ENCODE results near the gene DRD3.

Gene DRD3

GRCh38 chr3:114092151-114093015, 86.5 kb downstream of the DRD3 start:
- H3K4me1 ChIP-seq = no peaks in the 10 kb centered on the region
- no peak overlapping the region for H3K9ac ChIP-seq
- H3K79me2 ChIP-seq = no peaks in the 10 kb centered on the region
- TF ChIP-seq CTCF (IDR thresholded peaks at IDR 0.05) = no peak
- H3K27me3 ChIP-seq (ENCODE audit: control insufficient read depth, insufficient read depth, low read length) = no peaks in the 10 kb centered on the region
- peak overlapping the region; percentile 31 for H3K27ac ChIP-seq
- H3K4me2 ChIP-seq (ENCODE audit: low read length) = peak overlapping the region; percentile 19
- no peaks in the 10 kb centered on the region for H3K9me3 ChIP-seq (ENCODE audit: control insufficient read depth, low read length)
- H3K36me3 ChIP-seq (ENCODE audit: control insufficient read depth, insufficient read depth, low read length) = no peaks in the 10 kb centered on the region
- peak overlapping the region; percentile 65 for H2AFZ ChIP-seq
- H3K4me3 ChIP-seq (ENCODE audit: low read depth, low read length) = peak overlapping the region; percentile 22

GRCh38 chr3:114089675-114090074, 89.2 kb downstream of the DRD3 start:
- TF ChIP-seq CTCF (IDR thresholded peaks at IDR 0.05) = no peak
- Histone ChIP-seq H3K36me3 (ENCODE audit: control insufficient read depth, insufficient read depth, low read length) (no peaks in the 10 kb centered on the region), H3K27me3 (ENCODE audit: control insufficient read depth, insufficient read depth, low read length) (no peaks in the 10 kb centered on the region)

GRCh38 chr3:114086356-114086755, 92.5 kb downstream of the DRD3 start:
- Histone ChIP-seq H3K27ac (no peak overlapping the region), H2AFZ (no peak overlapping the region), H3K9ac (no peak overlapping the region), H3K36me3 (ENCODE audit: control insufficient read depth, insufficient read depth, low read length) (no peaks in the 10 kb centered on the region), H3K4me3 (ENCODE audit: low read depth, low read length) (no peak overlapping the region), H3K4me1 (no peaks in the 10 kb centered on the region), H3K4me2 (ENCODE audit: low read length) (no peak overlapping the region), H3K79me2 (no peaks in the 10 kb centered on the region), H3K9me3 (ENCODE audit: control insufficient read depth, low read length) (no peaks in the 10 kb centered on the region), H3K27me3 (ENCODE audit: control insufficient read depth, insufficient read depth, low read length) (no peaks in the 10 kb centered on the region)
- no peak for TF ChIP-seq CTCF (IDR thresholded peaks at IDR 0.05)

More at GRCh38 chr3:114089675-114090074, 89.2 kb downstream of the DRD3 start:
- H3K4me3 ChIP-seq (ENCODE audit: low read depth, low read length) = no peak overlapping the region
- H3K4me2 ChIP-seq (ENCODE audit: low read length) = no peak overlapping the region
- no peak overlapping the region for H2AFZ ChIP-seq
- no peaks in the 10 kb centered on the region for H3K79me2 ChIP-seq
- no peaks in the 10 kb centered on the region for H3K9me3 ChIP-seq (ENCODE audit: control insufficient read depth, low read length)
- H3K9ac ChIP-seq = no peak overlapping the region
- no peak overlapping the region for H3K27ac ChIP-seq
- no peaks in the 10 kb centered on the region for H3K4me1 ChIP-seq

GRCh38 chr3:114083112-114083511, 95.7 kb downstream of the DRD3 start:
- Histone ChIP-seq H3K36me3 (ENCODE audit: control insufficient read depth, insufficient read depth, low read length) (no peaks in the 10 kb centered on the region), H3K4me3 (ENCODE audit: low read depth, low read length) (no peak overlapping the region), H3K79me2 (no peaks in the 10 kb centered on the region), H3K27ac (no peak overlapping the region), H3K9ac (no peak overlapping the region), H2AFZ (no peak overlapping the region), H3K27me3 (ENCODE audit: control insufficient read depth, insufficient read depth, low read length) (no peaks in the 10 kb centered on the region), H3K9me3 (ENCODE audit: control insufficient read depth, low read length) (no peaks in the 10 kb centered on the region), H3K4me2 (ENCODE audit: low read length) (no peak overlapping the region), H3K4me1 (no peaks in the 10 kb centered on the region)
- TF ChIP-seq CTCF (IDR thresholded peaks at IDR 0.05) = no peak

GRCh38 chr3:114081037-114081436, 97.8 kb downstream of the DRD3 start:
- Histone ChIP-seq H3K9me3 (ENCODE audit: control insufficient read depth, low read length) (no peaks in the 10 kb centered on the region), H3K79me2 (no peaks in the 10 kb centered on the region), H3K36me3 (ENCODE audit: control insufficient read depth, insufficient read depth, low read length) (no peaks in the 10 kb centered on the region), H3K4me2 (ENCODE audit: low read length) (no peak overlapping the region), H3K4me3 (ENCODE audit: low read depth, low read length) (no peak overlapping the region), H3K27me3 (ENCODE audit: control insufficient read depth, insufficient read depth, low read length) (no peaks in the 10 kb centered on the region), H3K9ac (no peak overlapping the region), H3K4me1 (no peaks in the 10 kb centered on the region), H2AFZ (no peak overlapping the region), H3K27ac (no peak overlapping the region)
- no peak for TF ChIP-seq CTCF (IDR thresholded peaks at IDR 0.05)
